Sigmoid colon (tissue), 7 donors: ENCODE measurements around the gene TMEM231. TPM values are rescaled to one million over a fixed set of nuclear protein-coding genes. Genes with fewer than 3 reads are reported as not detected.
"Not testable (repeated sequence)": the region's sequence is repeated elsewhere in the genome, so short reads cannot be mapped to it uniquely, and the experiment has no call there.

Experiments
- DNase-seq: peaks from one replicate; pipeline ENCODE4 v3.0.0-alpha.2; 2019
- H3K27ac ChIP-seq, 4 donors: fragments of 200-600 bp; sonication (generic); one replicate each; pipeline ENCODE4 v1.5.1; 2016 to 2019; ENCODE audit warnings: mild to moderate bottlenecking in 1 of 4
- H3K27me3 ChIP-seq, 3 donors: fragments of 200-600 bp; sonication (generic); one replicate each; pipeline ENCODE4 v1.5.1; 2019; ENCODE audit warnings: mild to moderate bottlenecking in 1 of 3
- H3K36me3 ChIP-seq, 4 donors: fragments of 200-600 bp; sonication (generic); one replicate each; pipeline ENCODE4 v1.5.1; 2016 to 2019
- H3K4me1 ChIP-seq, 4 donors: fragments of 200-600 bp; sonication (generic); one replicate each; pipeline ENCODE4 v1.5.1; 2017 to 2019
- H3K4me3 ChIP-seq, 4 donors: fragments of 200-600 bp; sonication (generic); one replicate each; pipeline ENCODE4 v1.5.1; 2017 to 2019; ENCODE audit warnings: mild to moderate bottlenecking in 2 of 4, moderate library complexity in 1 of 4
- H3K9me3 ChIP-seq, 4 donors: fragments of 200-600 bp in 3 of 4; sonication (generic) in 3 of 4; one replicate each; pipeline versions ENCODE4 v1.5.1 to v1.6.1; 2013 to 2019
- EP300 ChIP-seq, 4 donors: sonication (generic); formaldehyde crosslinking; IDR thresholded peaks; one replicate each; pipeline ENCODE4 v1.6.1; 2017; ENCODE audit warnings: antibody characterized with exemption in 4 of 4
- POLR2A ChIP-seq, 2 donors: fragments of 450-650 bp; IDR thresholded peaks; one replicate each; pipeline ENCODE4 v1.6.1; 2016; ENCODE audit warnings: antibody characterized with exemption in 2 of 2, mild to moderate bottlenecking in 2 of 2, moderate library complexity in 2 of 2
- POLR2AphosphoS5 ChIP-seq, 4 donors: sonication (generic); formaldehyde crosslinking; IDR thresholded peaks; one replicate each; pipeline ENCODE4 v1.6.1; 2017; ENCODE audit warnings: antibody characterized with exemption in 4 of 4
- WGBS, 2 donors: extraction: QIAGEN DNeasy Blood & Tissue Kit; methylation state at CpG; one replicate each; pipeline ENCODE4 v1.1.7; 2013; 5-methylcytosine and 5-hydroxymethylcytosine counted together
- intact Hi-C: fragments of 100-400 bp; cut with DNase I; formaldehyde crosslinking; loops from one replicate; pipeline ENCODE4 v1.15.1; 2023
- polyA plus RNA-seq, 3 donors: library from polyadenylated mRNA; stranded (reverse); fragments of 200-250 nt; gene quantifications; one replicate each; pipeline ENCODE4 v1.2.3, GENCODE V29; 2013
- total RNA-seq, 4 donors: library from RNA; depleted of rRNA; stranded (reverse); fragments of >200 nt; gene quantifications; one replicate each; pipeline ENCODE4 v1.1.0, GENCODE V29; 2016
- TF ChIP-seq, protein P1 (sequence below), 4 experiments: fragments of 450-650 bp in 3 of 4; fragments of 200-600 bp in 1 of 4; IDR thresholded peaks; one replicate each; pipeline ENCODE4 v1.5.1; 2016 to 2019; ENCODE audit warnings: antibody characterized with exemption in 4 of 4, mild to moderate bottlenecking in 3 of 4, moderate library complexity in 2 of 4
- donor health status: healthy with polysubstance abuse.
- donor health status: Bipolar disorder and iron deficiency.
- donor health status: healthy.

Gene TMEM231
- total and polyA plus RNA-seq, 7 donors: 1.2 to 8.8 (median 4.3) TPM

GRCh38 chr16:75529056-75529905 lies 26.8 kb downstream of the TMEM231 start:
- DNase-seq: no peak
- Histone ChIP-seq H3K4me3 (no peak overlapping the region), H3K9me3 (no peaks in the 10 kb centered on the region), H3K27me3 (no peaks in the 10 kb centered on the region), H3K4me1 (no peaks in the 10 kb centered on the region), H3K36me3 (no peaks in the 10 kb centered on the region), H3K27ac (no peak overlapping the region)
- intact Hi-C loops: no loop called here
- TF ChIP-seq, protein P1, sequence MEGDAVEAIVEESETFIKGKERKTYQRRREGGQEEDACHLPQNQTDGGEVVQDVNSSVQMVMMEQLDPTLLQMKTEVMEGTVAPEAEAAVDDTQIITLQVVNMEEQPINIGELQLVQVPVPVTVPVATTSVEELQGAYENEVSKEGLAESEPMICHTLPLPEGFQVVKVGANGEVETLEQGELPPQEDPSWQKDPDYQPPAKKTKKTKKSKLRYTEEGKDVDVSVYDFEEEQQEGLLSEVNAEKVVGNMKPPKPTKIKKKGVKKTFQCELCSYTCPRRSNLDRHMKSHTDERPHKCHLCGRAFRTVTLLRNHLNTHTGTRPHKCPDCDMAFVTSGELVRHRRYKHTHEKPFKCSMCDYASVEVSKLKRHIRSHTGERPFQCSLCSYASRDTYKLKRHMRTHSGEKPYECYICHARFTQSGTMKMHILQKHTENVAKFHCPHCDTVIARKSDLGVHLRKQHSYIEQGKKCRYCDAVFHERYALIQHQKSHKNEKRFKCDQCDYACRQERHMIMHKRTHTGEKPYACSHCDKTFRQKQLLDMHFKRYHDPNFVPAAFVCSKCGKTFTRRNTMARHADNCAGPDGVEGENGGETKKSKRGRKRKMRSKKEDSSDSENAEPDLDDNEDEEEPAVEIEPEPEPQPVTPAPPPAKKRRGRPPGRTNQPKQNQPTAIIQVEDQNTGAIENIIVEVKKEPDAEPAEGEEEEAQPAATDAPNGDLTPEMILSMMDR (IDR thresholded peaks at IDR 0.05): no peak
- TF ChIP-seq POLR2A (IDR thresholded peaks at IDR 0.05) (no peak), EP300 (IDR thresholded peaks at IDR 0.05) (no peak)
- WGBS, 2 donors: 96 to 98% methylated on average over 81 of the region's 81 CpGs

DNA sequence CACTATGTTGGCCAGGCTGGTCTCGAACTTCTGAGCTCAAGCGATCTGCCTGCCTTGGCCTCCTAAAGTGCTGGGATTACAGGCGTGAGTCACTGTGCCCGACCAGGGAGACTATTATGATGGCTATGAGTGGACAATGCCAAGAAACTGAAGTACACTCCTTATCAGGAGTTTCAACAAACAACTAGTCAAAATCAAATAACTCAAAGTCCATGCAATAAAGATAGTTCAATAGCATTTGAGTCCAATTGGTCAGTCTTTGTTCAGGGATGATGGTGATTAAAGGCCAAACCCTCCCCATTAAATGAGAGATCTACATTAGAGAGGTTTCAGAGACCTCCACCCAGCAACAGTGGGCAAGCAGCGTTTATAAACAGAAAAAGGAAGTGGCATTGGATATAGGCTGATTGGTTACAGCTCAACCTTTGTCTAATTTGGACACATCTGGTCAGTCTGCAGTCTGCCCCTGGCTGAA lies 28.2 kb downstream of the TMEM231 start:
- intact Hi-C loops: no loop called here

GRCh38 chr16:75526032-75526790 lies 29.8 kb downstream of the TMEM231 start:
- Histone ChIP-seq H3K9me3 (no peaks in the 10 kb centered on the region), H3K4me1 (no peaks in the 10 kb centered on the region), H3K36me3 (no peaks in the 10 kb centered on the region), H3K4me3 (no peak overlapping the region), H3K27ac (no peak overlapping the region), H3K27me3 (no peaks in the 10 kb centered on the region)
- DNase-seq: no peak
- intact Hi-C loops: no loop called here
- TF ChIP-seq POLR2A (IDR thresholded peaks at IDR 0.05) (no peak), POLR2AphosphoS5 (IDR thresholded peaks at IDR 0.05) (no peak), EP300 (IDR thresholded peaks at IDR 0.05) (no peak)
- TF ChIP-seq, protein P1 (IDR thresholded peaks at IDR 0.05): no peak
- WGBS, 2 donors: 91 to 95% methylated on average over 5 of the region's 5 CpGs

More for the DNA sequence above, 28.2 kb downstream of the TMEM231 start:
- Histone ChIP-seq H3K36me3 (no peaks in the 10 kb centered on the region), H3K27ac (no peak overlapping the region), H3K4me1 (no peaks in the 10 kb centered on the region), H3K4me3 (no peak overlapping the region), H3K9me3 (no peaks in the 10 kb centered on the region), H3K27me3 (no peaks in the 10 kb centered on the region)
- TF ChIP-seq POLR2AphosphoS5 (IDR thresholded peaks at IDR 0.05): no peak
- TF ChIP-seq EP300 (IDR thresholded peaks at IDR 0.05): no peak
- no peak for TF ChIP-seq POLR2A (IDR thresholded peaks at IDR 0.05)
- TF ChIP-seq, protein P1 (IDR thresholded peaks at IDR 0.05): no peak
- DNase-seq: no peak
- 17 to 65% methylated on average over 5 of the region's 5 CpGs for WGBS, 2 donors

- no peaks in the 10 kb centered on the region for H3K9me3 ChIP-seq
- no peaks in the 10 kb centered on the region for H3K27me3 ChIP-seq
- no peak for DNase-seq
- no peak for TF ChIP-seq POLR2A (IDR thresholded peaks at IDR 0.05)
- TF ChIP-seq EP300 (IDR thresholded peaks at IDR 0.05): no peak
- TF ChIP-seq, protein P1 (IDR thresholded peaks at IDR 0.05): no peak
- no peak for TF ChIP-seq POLR2AphosphoS5 (IDR thresholded peaks at IDR 0.05)
- H3K4me1 ChIP-seq: peaks cover 0 to 11% (median 9%) of the 10 kb centered on the region in 4 donors
- H3K27ac ChIP-seq: no peak overlapping the region
- no peak overlapping the region for H3K4me3 ChIP-seq
- WGBS, 2 donors: 84 to 89% methylated on average over 6 of the region's 6 CpGs
- intact Hi-C loops: loop anchor here (5.0 kb wide), 1 partner anchor 38 kb away; the partner anchor contains the start of gene TMEM231
- H3K36me3 ChIP-seq: no peaks in the 10 kb centered on the region
Measured at GRCh38 chr16:75519175-75519574, 36.9 kb downstream of the TMEM231 start.

DNA sequence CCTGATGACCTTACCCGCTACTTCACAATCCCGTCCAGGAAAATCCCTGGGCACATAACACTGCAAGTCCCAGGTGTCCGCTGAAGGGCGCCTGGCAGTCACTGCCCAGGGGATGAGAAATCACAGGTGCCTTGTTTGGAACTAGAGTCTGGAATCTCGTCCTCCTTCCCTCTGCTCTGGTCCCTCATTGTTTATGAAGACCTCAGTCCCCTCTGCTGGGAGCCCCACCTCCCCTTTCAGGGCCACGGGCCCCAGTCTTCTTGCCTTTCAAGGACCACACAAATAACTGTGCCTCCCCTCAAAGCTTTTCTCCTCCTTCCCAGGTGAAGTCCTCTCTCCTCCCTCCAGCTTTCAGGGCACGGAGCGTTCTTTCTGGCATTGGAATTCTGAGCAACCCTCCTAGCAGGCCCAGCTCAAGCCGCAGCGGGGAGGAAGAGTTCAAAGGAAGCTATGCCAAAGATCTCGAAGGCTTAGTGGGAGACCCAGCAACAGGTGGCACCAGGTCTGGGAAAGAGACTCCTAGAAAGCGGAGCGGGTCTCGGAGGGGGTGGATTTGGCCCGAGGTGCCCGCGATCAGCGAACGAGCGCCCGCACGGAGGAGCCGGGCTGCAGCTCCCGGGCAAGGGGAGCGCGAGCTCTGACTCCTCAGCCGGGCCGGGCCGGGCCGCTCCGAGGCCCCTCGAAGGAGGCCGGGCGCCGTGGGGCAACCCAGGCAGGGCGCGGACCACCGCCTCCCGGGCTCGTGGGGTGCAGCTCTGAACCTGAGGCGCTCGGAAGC lies 39.7 kb downstream of the TMEM231 start:
- DNase-seq, H3K9me3 ChIP-seq, H3K36me3 ChIP-seq, H3K27me3 ChIP-seq: not testable (repeated sequence)
- intact Hi-C loops: loop anchor here (2.0 to 5.0 kb wide), 4 partner anchors 41 to 130 kb away; partner anchors contain the start of genes ADAT1, KARS1, TERF2IP and TMEM170A
- H3K27ac ChIP-seq: peak overlapping the region; percentile 96 to 99 (median 98)
- peaks cover 0 to 11% (median 9%) of the 10 kb centered on the region in 4 donors for H3K4me1 ChIP-seq
- 4 to 10% methylated on average over 42 of the region's 42 CpGs for WGBS, 2 donors
- H3K4me3 ChIP-seq: peak overlapping the region; percentile 86 to 95 (median 90)
